H9 (cell line): ENCODE results near the gene GAL3ST3. TPM values are rescaled to one million over a fixed set of nuclear protein-coding genes. Genes with fewer than 3 reads are reported as not detected.

Experiments used
- DNase-seq: peaks from one replicate; pipeline ENCODE4 v3.0.0-alpha.2; 2017
- H2AFZ ChIP-seq: one replicate; pipeline ENCODE4 v1.6.1; 2013; ENCODE audit warnings: mild to moderate bottlenecking, low read length, control low read depth, moderate library complexity
- H2AK5ac ChIP-seq: 2 replicates; pipeline ENCODE4 v1.6.1; 2013; ENCODE audit warnings: low read length, control low read depth, mixed read lengths; ENCODE audit not compliant: insufficient read length
- H2BK120ac ChIP-seq: one replicate; pipeline ENCODE4 v1.6.1; 2013; ENCODE audit warnings: low read depth, mild to moderate bottlenecking, low read length, control low read depth, inconsistent platforms; ENCODE audit not compliant: poor library complexity, severe bottlenecking
- H2BK12ac ChIP-seq: 2 replicates; pipeline ENCODE4 v1.6.1; 2013; ENCODE audit warnings: low read length, control low read depth, mixed read lengths, low read depth; ENCODE audit not compliant: insufficient read length
- H2BK15ac ChIP-seq: 2 replicates; pipeline ENCODE4 v1.6.1; 2013; ENCODE audit warnings: low read depth, low read length, control low read depth
- H2BK20ac ChIP-seq: one replicate; pipeline ENCODE4 v1.6.1; 2013; ENCODE audit warnings: low read depth, mild to moderate bottlenecking, low read length, control low read depth, inconsistent platforms; ENCODE audit not compliant: poor library complexity, severe bottlenecking
- H2BK5ac ChIP-seq: 2 replicates; pipeline ENCODE4 v1.6.1; 2013; ENCODE audit warnings: low read length, control low read depth, mixed read lengths; ENCODE audit not compliant: insufficient read length
- H3K14ac ChIP-seq: 2 replicates; pipeline ENCODE4 v1.6.1; 2013; ENCODE audit warnings: low read length, control low read depth; ENCODE audit not compliant: insufficient read depth
- H3K18ac ChIP-seq: 2 replicates; pipeline ENCODE4 v1.6.1; 2013; ENCODE audit warnings: low read depth, mild to moderate bottlenecking, mixed read lengths, low read length, control low read depth; ENCODE audit not compliant: insufficient read length
- H3K23ac ChIP-seq: 2 replicates; pipeline ENCODE4 v1.6.1; 2013; ENCODE audit warnings: low read length, control low read depth, mixed read lengths, low read depth; ENCODE audit not compliant: insufficient read length
- H3K23me2 ChIP-seq: 2 replicates; pipeline ENCODE4 v1.6.1; 2013; ENCODE audit warnings: low read depth, mild to moderate bottlenecking, mixed read lengths, low read length, control low read depth; ENCODE audit not compliant: insufficient read length, poor library complexity, severe bottlenecking
- H3K27ac ChIP-seq: 2 replicates; pipeline ENCODE4 v1.5.1; 2013; ENCODE audit warnings: low read length, control low read depth, mixed read lengths, low read depth; ENCODE audit not compliant: insufficient read length
- H3K27me3 ChIP-seq: 2 replicates; pipeline ENCODE4 v1.6.1; 2013; ENCODE audit warnings: low read length, control low read depth, inconsistent platforms; ENCODE audit not compliant: insufficient read depth
- H3K4ac ChIP-seq: 2 replicates; pipeline ENCODE4 v1.6.1; 2013; ENCODE audit warnings: low read depth, mild to moderate bottlenecking, control low read depth, inconsistent platforms, low read length, moderate library complexity
- H3K4me1 ChIP-seq: 2 replicates; pipeline ENCODE4 v1.6.1; 2013; ENCODE audit warnings: low read length, control low read depth, inconsistent platforms; ENCODE audit not compliant: insufficient read depth
- H3K4me2 ChIP-seq: 2 replicates; pipeline ENCODE4 v1.6.1; 2013; ENCODE audit warnings: low read length, control low read depth, mixed read lengths; ENCODE audit not compliant: insufficient read length, insufficient read depth
- H3K56ac ChIP-seq: 2 replicates; pipeline ENCODE4 v1.6.1; 2013; ENCODE audit warnings: low read depth, mild to moderate bottlenecking, mixed read lengths, low read length, control low read depth; ENCODE audit not compliant: insufficient read length
- H3K79me1 ChIP-seq: 2 replicates; pipeline ENCODE4 v1.6.1; 2013; ENCODE audit warnings: low read depth, mild to moderate bottlenecking, moderate library complexity, low read length, control low read depth, inconsistent platforms; ENCODE audit not compliant: insufficient read depth, poor library complexity, severe bottlenecking
- H3K79me2 ChIP-seq: 2 replicates; pipeline ENCODE4 v1.6.1; 2013; ENCODE audit warnings: low read length, control low read depth, inconsistent platforms; ENCODE audit not compliant: insufficient read depth
- H3K9ac ChIP-seq: 2 replicates; pipeline ENCODE4 v1.6.1; 2013; ENCODE audit warnings: low read length, control low read depth, mixed read lengths; ENCODE audit not compliant: insufficient read length; ENCODE audit errors: extremely low read depth
- H3K9me3 ChIP-seq: one replicate; pipeline ENCODE4 v1.6.1; 2013; ENCODE audit warnings: low read depth, low read length, inconsistent platforms; ENCODE audit not compliant: control insufficient read depth
- H3T11ph ChIP-seq: one replicate; pipeline ENCODE4 v1.6.1; 2013; ENCODE audit warnings: mild to moderate bottlenecking, low read length, control low read depth, inconsistent platforms
- H4K20me1 ChIP-seq: one replicate; pipeline ENCODE4 v1.6.1; 2013; ENCODE audit not compliant: control insufficient read depth, insufficient read length, insufficient read depth
- H4K5ac ChIP-seq: 2 replicates; pipeline ENCODE4 v1.6.1; 2013; ENCODE audit warnings: low read depth, mild to moderate bottlenecking, mixed read lengths, low read length, control low read depth; ENCODE audit not compliant: insufficient read length
- H4K8ac ChIP-seq: replicated peaks from 2 replicates; pipeline ENCODE4 v1.6.1; 2013; ENCODE audit warnings: low read length, control low read depth, mixed read lengths, low read depth; ENCODE audit not compliant: insufficient read length
- H4K91ac ChIP-seq: 2 replicates; pipeline ENCODE4 v1.6.1; 2013; ENCODE audit warnings: low read depth, mild to moderate bottlenecking, moderate library complexity, mixed read lengths, low read length, control low read depth; ENCODE audit not compliant: insufficient read length
- H3K27ac Mint-ChIP-seq, 3 experiments: 2 replicates in 2 of 3; 3 replicates in 1 of 3; pipeline ENCODE4 v1.8.0; 2020 to 2021; ENCODE audit warnings: mixed read lengths in 3 of 3, mild to moderate bottlenecking in 1 of 3, moderate library complexity in 1 of 3
- H3K27me3 Mint-ChIP-seq: 2 replicates; pipeline ENCODE4 v1.8.0; 2021; ENCODE audit warnings: low read depth, mild to moderate bottlenecking, moderate library complexity, mixed read lengths
- H3K36me3 Mint-ChIP-seq, 3 experiments: 2 replicates in 2 of 3; 3 replicates in 1 of 3; pipeline ENCODE4 v1.8.0; 2020 to 2021; ENCODE audit warnings: low read depth in 3 of 3, mixed read lengths in 3 of 3; ENCODE audit not compliant: insufficient read depth in 1 of 3
- H3K4me1 Mint-ChIP-seq, 2 experiments: 2 replicates each; pipeline ENCODE4 v1.8.0; 2020; ENCODE audit warnings: mixed read lengths in 2 of 2
- H3K4me3 Mint-ChIP-seq, 2 experiments: 2 replicates in 1 of 2; 3 replicates in 1 of 2; pipeline ENCODE4 v1.8.0; 2020 to 2021; ENCODE audit warnings: mild to moderate bottlenecking in 2 of 2, mixed read lengths in 2 of 2, moderate library complexity in 1 of 2
- H3K9me3 Mint-ChIP-seq, 2 experiments: 2 replicates in 1 of 2; 3 replicates in 1 of 2; pipeline ENCODE4 v1.8.0; 2020; ENCODE audit warnings: mild to moderate bottlenecking in 2 of 2, mixed read lengths in 2 of 2, moderate library complexity in 1 of 2
- WGBS: extraction: QIAGEN DNeasy Blood & Tissue Kit; methylation state at CpG from one replicate; pipeline ENCODE4 v1.1.7; 2013; ENCODE audit warnings: missing lambda C conversion rate, low lambda C conversion rate, mixed read lengths; ENCODE audit not compliant: insufficient read length; ENCODE audit errors: extremely low coverage; 5-methylcytosine and 5-hydroxymethylcytosine counted together
- total RNA-seq: library from RNA; stranded (reverse); gene quantifications from 2 replicates; pipeline ENCODE4 v1.2.1, GENCODE V29; 2021
- TF ChIP-seq, protein P1 (sequence below): fragments of 200-600 bp; sonication (generic); conservative IDR thresholded peaks from 3 replicates; pipeline ENCODE4 v1.8.0; 2021; ENCODE audit warnings: antibody characterized with exemption, mild to moderate bottlenecking

GAL3ST3 gene
- total RNA-seq, 1 experiment from 2014 or later = 17.2 TPM

- H2BK120ac ChIP-seq = no peak overlapping the region
- H2BK12ac ChIP-seq = no peak overlapping the region
- no peaks in the 10 kb centered on the region for H3K4me1 Mint-ChIP-seq
- H3K23me2 ChIP-seq = no peaks in the 10 kb centered on the region
- H3K4me3 Mint-ChIP-seq = no peak overlapping the region
- DNase-seq = no peak
- H3T11ph ChIP-seq = no peak overlapping the region
- no peak overlapping the region for H4K8ac ChIP-seq
- H3K27ac ChIP-seq = no peak overlapping the region
- no peaks in the 10 kb centered on the region for H4K20me1 ChIP-seq
- H3K27me3 ChIP-seq = no peaks in the 10 kb centered on the region
- H3K27me3 Mint-ChIP-seq = peaks cover 18% of the 10 kb centered on the region
- H3K56ac ChIP-seq = no peak overlapping the region
- no peak overlapping the region for H2BK20ac ChIP-seq
- peaks cover 8 to 13% (median 11%) of the 10 kb centered on the region in 3 experiments for H3K36me3 Mint-ChIP-seq
- H3K27ac Mint-ChIP-seq = no peak overlapping the region
- no peak overlapping the region for H3K4ac ChIP-seq
- no peak overlapping the region for H2AK5ac ChIP-seq
- no peak overlapping the region for H2BK5ac ChIP-seq
- no peak overlapping the region for H2AFZ ChIP-seq
- H2BK15ac ChIP-seq = no peak overlapping the region
- no peak overlapping the region for H3K9ac ChIP-seq
- H3K79me2 ChIP-seq = no peaks in the 10 kb centered on the region
- no peak overlapping the region for H3K23ac ChIP-seq
- TF ChIP-seq, protein P1, sequence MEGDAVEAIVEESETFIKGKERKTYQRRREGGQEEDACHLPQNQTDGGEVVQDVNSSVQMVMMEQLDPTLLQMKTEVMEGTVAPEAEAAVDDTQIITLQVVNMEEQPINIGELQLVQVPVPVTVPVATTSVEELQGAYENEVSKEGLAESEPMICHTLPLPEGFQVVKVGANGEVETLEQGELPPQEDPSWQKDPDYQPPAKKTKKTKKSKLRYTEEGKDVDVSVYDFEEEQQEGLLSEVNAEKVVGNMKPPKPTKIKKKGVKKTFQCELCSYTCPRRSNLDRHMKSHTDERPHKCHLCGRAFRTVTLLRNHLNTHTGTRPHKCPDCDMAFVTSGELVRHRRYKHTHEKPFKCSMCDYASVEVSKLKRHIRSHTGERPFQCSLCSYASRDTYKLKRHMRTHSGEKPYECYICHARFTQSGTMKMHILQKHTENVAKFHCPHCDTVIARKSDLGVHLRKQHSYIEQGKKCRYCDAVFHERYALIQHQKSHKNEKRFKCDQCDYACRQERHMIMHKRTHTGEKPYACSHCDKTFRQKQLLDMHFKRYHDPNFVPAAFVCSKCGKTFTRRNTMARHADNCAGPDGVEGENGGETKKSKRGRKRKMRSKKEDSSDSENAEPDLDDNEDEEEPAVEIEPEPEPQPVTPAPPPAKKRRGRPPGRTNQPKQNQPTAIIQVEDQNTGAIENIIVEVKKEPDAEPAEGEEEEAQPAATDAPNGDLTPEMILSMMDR = no peak
- no peaks in the 10 kb centered on the region for H3K79me1 ChIP-seq
- H3K14ac ChIP-seq = no peak overlapping the region
- no CpG with 5 or more reads among the region's 3 CpGs for WGBS
- no peak overlapping the region for H4K91ac ChIP-seq
- no peaks in the 10 kb centered on the region for H3K4me1 ChIP-seq
- H4K5ac ChIP-seq = no peak overlapping the region
- H3K4me2 ChIP-seq = no peak overlapping the region
- no peak overlapping the region for H3K18ac ChIP-seq
- peaks cover 18 to 23% of the 10 kb centered on the region in 2 experiments for H3K9me3 Mint-ChIP-seq
- H3K9me3 ChIP-seq = peaks cover 8% of the 10 kb centered on the region
Observed at GRCh38 chr11:66037327-66037726, 11.6 kb downstream of the GAL3ST3 start.
